Measurements from ENCODE around the gene C16orf92. TPM values are rescaled to one million over a fixed set of nuclear protein-coding genes. Genes with fewer than 3 reads are reported as not detected.

C16orf92 gene
- total and polyA plus RNA-seq, 2 of the 13 experiments (the other 11 are each of a cell fraction or from before 2014, with no cell fraction given), result not detected

GRCh38 chr16:29995324-29995910, 27.6 kb upstream of the C16orf92 start, which contains the start of gene HIRIP3 (continued):
- TF ChIP-seq ZNF335 (CRISPR knock-in tag; IDR thresholded peaks at IDR 0.05) (no peak), SMAD9 (CRISPR knock-in tag; IDR thresholded peaks at IDR 0.05) (no peak), ETV5 (CRISPR knock-in tag; IDR thresholded peaks at IDR 0.05; ENCODE audit: borderline replicate concordance) (no peak), ZSCAN9 (CRISPR knock-in tag; IDR thresholded peaks at IDR 0.05; ENCODE audit: borderline replicate concordance) (no peak), AKNA (CRISPR knock-in tag; IDR thresholded peaks at IDR 0.05; ENCODE audit: borderline replicate concordance) (peak; percentile 90; the same call in 1 of the 2 replicates), ZNF562 (CRISPR knock-in tag; IDR thresholded peaks at IDR 0.05; ENCODE audit: borderline replicate concordance) (no peak), FOXP1 (IDR thresholded peaks at IDR 0.05) (no peak), FOXP1 (CRISPR knock-in tag; IDR thresholded peaks at IDR 0.05) (no peak), GTF2F1 (IDR thresholded peaks at IDR 0.05; ENCODE audit: low read length) (no peak), PBX2 (CRISPR knock-in tag; IDR thresholded peaks at IDR 0.05) (peak; percentile 66), ZBTB3 (CRISPR knock-in tag; IDR thresholded peaks at IDR 0.05; ENCODE audit: borderline replicate concordance, low read depth) (no peak), KDM3A (CRISPR knock-in tag; IDR thresholded peaks at IDR 0.05; ENCODE audit: low read depth) (no peak), PHF5A (CRISPR knock-in tag; IDR thresholded peaks at IDR 0.05; ENCODE audit: low read depth, unreplicated experiment) (no peak), GZF1 (CRISPR knock-in tag; IDR thresholded peaks at IDR 0.05) (no peak), ZNF570 (CRISPR knock-in tag; IDR thresholded peaks at IDR 0.05; ENCODE audit: borderline replicate concordance) (no peak), ZBTB38 (CRISPR knock-in tag; IDR thresholded peaks at IDR 0.05) (peak; percentile 97), ZFX (CRISPR knock-in tag; IDR thresholded peaks at IDR 0.05; ENCODE audit: low read depth) (no peak), ZNF256 (CRISPR knock-in tag; conservative IDR thresholded peaks at IDR 0.05) (peak; percentile 90), TSC22D2 (CRISPR knock-in tag; IDR thresholded peaks at IDR 0.05; ENCODE audit: borderline replicate concordance) (peak; percentile 26; the same call in 1 of the 2 replicates), ZNF543 (CRISPR knock-in tag; IDR thresholded peaks at IDR 0.05) (no peak), MED1 (CRISPR knock-in tag; IDR thresholded peaks at IDR 0.05) (no peak; the same call in 1 of the 2 replicates)
- TF ChIP-seq, protein P1, sequence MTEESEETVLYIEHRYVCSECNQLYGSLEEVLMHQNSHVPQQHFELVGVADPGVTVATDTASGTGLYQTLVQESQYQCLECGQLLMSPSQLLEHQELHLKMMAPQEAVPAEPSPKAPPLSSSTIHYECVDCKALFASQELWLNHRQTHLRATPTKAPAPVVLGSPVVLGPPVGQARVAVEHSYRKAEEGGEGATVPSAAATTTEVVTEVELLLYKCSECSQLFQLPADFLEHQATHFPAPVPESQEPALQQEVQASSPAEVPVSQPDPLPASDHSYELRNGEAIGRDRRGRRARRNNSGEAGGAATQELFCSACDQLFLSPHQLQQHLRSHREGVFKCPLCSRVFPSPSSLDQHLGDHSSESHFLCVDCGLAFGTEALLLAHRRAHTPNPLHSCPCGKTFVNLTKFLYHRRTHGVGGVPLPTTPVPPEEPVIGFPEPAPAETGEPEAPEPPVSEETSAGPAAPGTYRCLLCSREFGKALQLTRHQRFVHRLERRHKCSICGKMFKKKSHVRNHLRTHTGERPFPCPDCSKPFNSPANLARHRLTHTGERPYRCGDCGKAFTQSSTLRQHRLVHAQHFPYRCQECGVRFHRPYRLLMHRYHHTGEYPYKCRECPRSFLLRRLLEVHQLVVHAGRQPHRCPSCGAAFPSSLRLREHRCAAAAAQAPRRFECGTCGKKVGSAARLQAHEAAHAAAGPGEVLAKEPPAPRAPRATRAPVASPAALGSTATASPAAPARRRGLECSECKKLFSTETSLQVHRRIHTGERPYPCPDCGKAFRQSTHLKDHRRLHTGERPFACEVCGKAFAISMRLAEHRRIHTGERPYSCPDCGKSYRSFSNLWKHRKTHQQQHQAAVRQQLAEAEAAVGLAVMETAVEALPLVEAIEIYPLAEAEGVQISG (CRISPR knock-in tag; IDR thresholded peaks at IDR 0.05), result no peak
